Measurements from ENCODE around the gene RXFP3.

- no peak for TF ChIP-seq CTCF (IDR thresholded peaks at IDR 0.05)
- no peak for TF ChIP-seq EZH2 (IDR thresholded peaks at IDR 0.05; ENCODE audit: borderline replicate concordance, insufficient read depth, low read depth, low read length, poor library complexity, severe bottlenecking)
These were observed 43.5 kb upstream of the RXFP3 start for GRCh38 chr5:33892620-33893137.

All from B cell (primary cell).